Umbilical cord (tissue), 2 donors: ENCODE results near the gene ZDHHC7. TPM values are rescaled to one million over a fixed set of nuclear protein-coding genes. Genes with fewer than 3 reads are reported as not detected.
A peak's percentile ranks its signal among the peaks of the same experiment; 100 is the strongest.

Source experiments
- DNase-seq: peaks from one replicate; pipeline ENCODE4 v3.0.0-alpha.2; 2015; ENCODE audit warnings: low spot score
- total RNA-seq: library from RNA; depleted of rRNA; stranded (reverse); fragments of >200 nt; gene quantifications from one replicate; pipeline ENCODE4 v1.2.3, GENCODE V29; 2014; ENCODE audit warnings: low replicate concordance; ENCODE audit not compliant: insufficient read depth

The ZDHHC7 gene
- total RNA-seq, 1 donor from 2014 or later, result 33.9 TPM

DNA sequence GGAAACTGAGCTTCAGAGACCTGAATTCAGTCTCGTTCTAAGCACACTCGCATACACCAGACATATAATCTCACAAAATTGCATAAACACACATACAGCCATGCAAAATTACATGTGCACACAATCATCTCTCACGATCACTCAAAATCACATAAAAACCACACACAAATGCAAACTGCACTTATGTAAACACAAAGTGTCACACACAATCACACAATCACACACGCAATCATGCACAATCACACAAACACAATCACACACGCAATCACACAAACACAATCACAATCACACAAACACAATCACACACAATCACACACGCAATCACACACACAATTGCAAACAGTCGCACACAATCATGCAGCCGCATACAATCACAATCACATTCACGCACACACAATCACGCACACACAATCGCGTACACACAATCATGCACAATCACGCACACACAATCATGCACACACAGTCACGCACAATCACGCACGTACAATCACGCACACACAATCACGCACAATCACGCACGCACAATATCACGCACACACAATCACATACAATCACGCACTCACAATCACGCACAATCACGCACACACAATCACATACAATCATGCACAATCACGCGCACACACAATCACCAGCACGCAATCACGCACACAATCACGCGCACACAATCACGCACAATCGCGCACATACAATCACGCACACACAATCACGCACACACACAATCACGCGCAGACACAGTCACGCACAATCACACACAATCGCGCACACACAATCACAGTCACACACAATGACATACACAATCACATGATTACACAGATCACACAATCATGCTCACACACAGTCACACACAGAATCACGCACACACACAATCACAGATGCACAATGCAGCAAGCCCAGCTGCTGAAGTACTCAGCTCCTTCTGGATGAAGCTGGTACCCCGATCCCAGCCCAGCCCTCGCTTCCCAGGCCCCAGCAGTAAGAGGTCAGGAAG is 45.6 kb downstream of the ZDHHC7 start:
- no peak for DNase-seq

DNA sequence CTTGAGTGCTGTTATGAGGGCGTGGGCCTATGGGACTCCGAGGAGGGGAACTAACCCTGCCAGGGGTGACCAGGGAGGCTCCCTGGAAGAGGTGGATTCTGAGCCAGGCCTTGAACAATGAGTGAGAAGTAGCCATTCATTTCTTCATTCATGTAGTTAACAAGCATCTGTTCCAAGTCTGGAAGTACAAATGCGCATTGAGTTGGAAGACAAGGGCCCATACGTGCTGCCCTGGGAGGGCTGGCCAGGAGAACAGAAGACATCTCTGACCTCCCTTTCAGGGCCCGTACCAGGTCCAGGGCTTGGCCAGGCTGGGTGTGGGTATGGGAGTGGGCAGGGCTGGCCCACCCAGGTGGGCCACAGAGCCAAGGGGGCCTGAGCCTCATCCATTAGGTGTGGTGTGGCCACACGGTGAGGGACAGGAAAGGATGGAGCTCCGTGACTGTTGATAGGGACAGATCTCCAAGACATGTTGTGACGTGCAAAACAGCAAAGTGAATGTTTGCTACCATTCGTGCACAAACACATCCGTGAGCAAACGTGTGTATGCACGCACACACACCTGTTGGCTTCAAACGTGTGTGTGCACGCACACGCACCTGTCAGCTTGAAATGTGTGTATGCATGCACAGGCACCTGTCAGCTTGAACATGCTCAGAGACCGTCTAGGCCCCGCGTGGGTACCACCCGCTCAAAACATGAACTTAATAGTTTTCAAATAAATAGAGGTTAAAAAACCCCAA is 46.8 kb downstream of the ZDHHC7 start:
- DNase-seq, result no peak

DNA sequence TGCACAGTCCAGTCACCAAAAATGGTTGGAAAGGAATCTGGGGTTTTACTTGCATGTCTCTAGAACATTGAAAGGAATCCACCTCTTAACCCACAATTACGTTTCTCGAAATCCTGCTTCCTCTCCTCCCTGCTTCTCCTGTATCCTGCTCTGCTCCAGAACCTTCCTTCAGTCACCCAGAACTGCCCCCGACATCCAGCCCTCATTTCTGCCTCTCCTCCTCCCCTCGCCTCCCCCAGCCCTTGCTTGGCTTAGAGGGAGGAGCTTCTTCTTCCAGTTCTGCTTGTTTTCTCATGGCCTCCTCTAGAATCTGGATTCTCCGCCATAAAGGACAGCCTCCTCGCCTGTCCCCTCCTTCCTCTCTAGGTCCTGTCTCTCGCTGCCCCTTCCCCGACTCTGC is 48.3 kb downstream of the ZDHHC7 start:
- DNase-seq, result peak; percentile 75

DNA sequence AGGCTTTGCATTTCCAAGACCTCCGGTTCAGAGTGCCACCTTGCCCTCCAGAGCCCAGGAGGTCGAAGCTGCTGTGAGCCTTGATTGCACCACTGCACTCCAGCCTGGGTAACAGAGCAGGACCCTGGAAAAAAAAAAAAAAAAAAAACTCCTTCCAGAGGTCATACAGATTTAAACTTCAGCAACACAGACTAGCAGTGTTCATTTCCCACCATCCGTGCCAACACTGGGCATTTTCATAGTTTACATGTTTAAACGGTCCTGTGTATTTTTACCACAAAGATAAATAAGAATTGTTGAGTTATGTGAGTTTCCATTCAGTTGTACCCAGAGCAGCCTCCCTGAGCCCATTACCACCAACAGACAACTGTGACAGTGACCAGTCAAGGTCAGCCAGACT is 50.4 kb downstream of the ZDHHC7 start:
- no peak for DNase-seq

DNA sequence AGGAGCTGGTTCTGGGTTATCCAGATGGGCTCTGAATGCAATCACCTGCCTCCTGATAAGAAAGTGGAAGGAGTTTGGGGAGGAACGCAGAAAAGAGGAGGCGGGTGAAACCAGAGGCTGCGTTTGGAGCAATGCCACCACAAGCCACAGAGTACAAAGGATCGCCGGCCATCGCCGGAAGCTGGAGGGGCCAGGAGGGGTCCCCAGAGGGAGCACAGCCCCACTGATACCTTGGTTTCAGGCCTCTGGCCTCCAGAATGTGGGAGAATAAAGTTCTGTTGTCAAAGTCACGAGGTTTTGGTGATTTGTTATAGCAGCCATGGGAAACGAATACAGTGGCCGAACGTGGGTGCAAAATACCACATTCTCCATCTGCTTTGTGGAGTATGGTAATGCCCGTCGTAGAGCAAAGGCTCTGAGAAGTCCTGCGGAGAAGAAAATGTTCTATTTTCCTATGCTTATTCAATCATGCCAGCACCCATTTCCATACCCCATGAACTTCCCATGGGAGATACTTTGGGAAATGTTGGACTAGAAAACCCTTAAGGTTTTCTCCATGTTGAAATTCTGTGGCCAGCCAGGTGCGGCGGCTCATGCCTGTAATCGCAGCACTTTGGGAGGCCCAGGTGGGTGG is 51.4 kb downstream of the ZDHHC7 start:
- DNase-seq, result no peak

DNA sequence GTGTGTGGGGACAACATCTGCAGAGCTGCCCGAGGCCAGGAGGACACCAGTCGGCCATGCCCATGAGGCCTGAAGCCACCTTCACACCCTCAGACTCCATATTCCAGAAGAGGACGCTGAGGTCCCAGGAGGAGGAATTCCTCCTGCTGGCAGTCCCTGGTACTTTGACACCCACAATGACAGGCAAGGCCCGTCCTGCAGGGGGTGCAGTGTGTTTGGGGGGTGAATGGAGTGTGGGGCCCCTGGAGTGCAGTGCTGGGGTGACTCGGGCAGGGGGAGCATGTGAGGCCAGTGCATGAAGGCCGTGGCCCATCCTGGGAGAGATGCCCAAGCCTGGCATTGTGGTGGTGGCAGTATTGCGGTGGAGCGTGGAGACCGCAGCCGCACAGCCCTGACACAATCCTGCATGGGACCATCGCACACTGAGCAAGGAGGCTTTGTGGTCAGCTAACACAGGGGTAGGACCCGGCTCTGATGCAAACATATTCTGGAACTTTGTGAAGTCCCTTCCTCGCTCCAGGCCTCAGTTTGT is 52.2 kb downstream of the ZDHHC7 start:
- DNase-seq, result no peak

DNA sequence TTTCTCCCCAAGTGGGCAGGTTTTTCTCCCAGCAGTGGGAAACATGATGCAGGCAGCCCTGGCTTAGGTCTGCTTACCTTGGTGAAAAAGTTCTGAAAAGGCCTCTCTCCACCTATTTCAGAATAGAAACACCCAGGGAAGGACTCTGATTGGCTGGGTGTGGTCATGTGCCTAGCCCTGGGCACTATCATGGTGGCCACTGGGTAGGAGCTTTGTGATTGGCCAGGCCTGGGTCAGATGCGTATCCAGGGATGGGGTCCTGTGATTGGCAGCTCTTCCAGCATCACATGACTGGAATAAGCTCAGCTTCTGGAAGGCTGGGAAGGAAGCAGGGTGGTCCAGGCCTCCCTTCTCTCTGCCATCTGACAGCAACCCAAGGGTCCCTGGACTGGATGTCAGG is 53.5 kb downstream of the ZDHHC7 start:
- DNase-seq, result no peak

DNA sequence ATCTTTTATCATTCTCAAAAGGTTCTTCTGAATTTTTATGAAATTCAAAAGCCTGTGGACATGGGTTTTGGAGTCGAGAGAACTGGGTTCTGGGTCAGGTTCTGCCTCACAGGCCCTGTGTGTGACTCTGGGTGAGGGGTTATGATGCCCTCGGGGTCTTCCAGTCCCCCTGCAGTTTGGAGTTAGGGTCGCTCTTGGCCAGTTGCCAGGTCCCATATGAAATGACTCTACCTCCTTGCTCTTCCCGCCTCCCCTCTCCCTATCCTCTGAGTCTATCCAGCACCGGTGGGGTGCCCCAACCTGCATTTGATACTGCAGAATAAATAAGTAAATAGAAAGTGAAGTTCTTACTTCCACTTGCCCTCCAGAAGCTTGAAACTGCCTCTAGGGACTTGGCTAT is 54.1 kb downstream of the ZDHHC7 start:
- no peak for DNase-seq

DNA sequence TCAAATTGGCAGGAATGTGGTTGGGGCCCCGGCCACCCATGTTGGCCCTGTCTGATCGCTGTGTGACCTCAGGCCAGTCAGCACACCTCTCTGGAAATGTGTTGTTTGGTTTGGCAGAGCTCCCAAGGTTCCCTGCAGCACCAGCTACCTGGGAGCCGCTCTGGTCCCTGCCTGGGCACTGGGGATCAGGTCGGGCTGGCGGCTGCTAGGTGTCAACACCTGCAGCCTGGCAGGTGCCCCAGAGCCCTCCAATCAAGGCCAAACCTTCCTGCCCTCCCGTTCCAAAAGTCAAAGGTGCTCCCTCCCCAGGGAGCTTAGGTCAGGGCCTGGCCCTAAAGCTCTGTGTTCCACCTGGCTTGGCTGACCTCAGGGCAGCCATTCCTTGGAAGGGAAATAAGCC is 55.9 kb downstream of the ZDHHC7 start:
- DNase-seq, result no peak

DNA sequence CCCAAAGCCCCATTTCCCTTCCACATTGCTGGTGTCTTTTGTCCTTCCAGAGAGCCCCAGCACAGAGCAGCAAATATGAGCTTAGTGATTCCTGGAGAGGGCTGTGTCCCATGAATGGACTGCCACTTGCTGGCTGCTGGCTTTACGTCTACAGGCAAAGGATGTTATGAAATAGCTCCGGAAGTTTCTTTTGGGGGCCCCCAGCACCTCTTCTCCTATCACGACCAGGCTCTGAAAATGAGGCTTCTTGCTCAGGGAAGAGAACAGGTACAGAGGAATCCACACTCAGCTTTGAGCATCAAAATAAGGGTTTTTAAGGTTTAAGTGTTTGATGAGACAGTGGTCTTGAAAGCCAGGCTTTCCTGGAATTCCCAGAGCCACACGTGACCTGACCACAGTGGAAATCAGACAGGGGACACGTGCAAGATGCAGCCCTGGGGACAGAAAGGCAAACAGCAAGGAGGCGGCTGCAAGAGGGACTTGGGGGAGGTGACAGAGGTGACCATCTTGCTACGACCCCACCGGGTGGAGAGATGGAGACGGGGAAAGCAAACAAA is 58.1 kb downstream of the ZDHHC7 start:
- no peak for DNase-seq

DNA sequence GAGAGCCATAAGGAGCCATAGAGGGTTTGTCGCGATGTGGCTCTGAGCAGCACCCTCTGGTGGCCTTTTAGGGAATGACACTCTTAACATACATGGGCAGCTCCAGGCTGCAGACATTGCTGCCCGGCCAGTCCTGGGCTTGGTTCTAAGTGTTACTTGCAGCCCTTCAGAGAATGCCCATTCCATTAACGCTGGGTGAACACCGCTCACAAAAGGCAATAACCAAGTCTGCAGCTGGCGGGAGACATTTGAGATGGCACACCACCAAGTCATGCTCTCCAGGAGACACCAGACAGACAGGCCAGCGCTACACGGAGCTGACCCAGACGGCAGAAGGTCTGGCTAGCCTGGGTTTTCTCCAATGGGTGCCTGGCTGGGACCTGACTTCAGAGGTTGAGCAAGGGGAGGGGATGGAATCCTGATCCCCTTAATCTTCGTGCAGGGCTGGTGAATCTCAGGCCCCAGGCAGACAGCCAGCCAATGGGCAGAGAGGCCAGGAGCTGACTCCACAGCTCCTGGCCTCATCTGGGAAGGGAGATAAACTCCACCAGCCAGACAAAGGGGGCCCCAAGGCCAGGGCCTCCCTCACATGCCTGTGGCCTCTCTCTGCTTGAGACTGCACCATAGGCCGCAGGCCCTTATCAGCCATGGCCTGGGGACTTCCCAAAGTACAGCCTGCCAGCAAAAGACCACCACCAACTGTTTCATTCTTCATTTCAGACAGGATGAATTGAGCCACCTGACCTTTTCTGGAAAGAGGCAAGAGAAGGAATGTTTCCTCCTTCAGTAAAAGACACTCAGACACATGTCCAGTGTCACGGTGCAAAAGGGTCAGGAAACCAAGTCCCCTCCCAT is 58.8 kb downstream of the ZDHHC7 start:
- DNase-seq, result peak; percentile 99

DNA sequence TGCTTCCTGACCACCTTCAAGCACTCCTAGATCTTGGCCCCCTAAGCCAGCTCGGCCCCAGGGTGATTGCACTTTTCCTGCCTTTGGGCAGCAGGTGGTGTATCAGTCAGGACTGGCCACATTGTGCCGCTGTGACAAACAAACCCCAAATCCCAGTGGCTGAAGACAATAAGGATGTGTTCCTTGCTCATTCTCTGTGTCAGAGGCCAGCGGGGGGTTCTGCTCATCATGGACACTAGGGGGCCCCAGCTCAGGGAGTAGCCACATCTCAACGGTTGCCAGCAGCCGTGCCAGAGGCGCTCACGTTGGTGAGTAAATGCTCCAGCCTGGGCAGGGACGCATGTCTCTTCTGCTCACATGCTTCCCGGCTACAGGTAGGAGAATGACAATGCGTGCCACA is 60.4 kb downstream of the ZDHHC7 start:
- no peak for DNase-seq

DNA sequence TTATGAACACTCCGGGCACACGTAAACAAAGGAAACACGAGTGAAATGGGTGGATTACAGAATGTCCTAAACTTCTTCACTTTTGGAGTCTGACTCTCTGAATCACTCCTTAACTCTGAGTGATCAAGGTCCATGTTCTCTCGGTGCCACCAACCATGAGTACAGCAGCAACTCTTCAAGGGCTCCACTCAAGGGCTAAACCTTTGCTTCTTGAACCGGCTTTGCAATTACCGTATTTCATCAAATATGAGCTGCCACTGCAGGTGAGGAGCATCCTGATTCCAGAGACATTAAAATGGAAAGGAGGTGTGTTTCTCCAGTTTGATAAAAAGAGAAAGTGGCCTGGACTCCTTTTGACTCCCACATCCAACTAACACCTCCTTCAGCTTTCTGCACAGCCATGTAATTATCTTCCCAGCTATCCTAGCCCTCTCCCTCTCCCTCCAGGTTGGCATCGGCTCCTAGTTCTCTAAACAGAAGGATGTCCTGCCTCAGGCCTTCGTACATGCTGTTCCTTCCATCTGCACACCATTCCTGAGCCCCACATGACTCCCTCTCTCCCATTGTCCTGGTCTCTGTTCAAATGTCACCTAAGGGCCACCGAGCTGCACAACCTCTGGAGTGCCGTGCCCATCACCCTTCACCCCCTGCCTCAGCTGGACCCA is 61.4 kb downstream of the ZDHHC7 start:
- no peak for DNase-seq

DNA sequence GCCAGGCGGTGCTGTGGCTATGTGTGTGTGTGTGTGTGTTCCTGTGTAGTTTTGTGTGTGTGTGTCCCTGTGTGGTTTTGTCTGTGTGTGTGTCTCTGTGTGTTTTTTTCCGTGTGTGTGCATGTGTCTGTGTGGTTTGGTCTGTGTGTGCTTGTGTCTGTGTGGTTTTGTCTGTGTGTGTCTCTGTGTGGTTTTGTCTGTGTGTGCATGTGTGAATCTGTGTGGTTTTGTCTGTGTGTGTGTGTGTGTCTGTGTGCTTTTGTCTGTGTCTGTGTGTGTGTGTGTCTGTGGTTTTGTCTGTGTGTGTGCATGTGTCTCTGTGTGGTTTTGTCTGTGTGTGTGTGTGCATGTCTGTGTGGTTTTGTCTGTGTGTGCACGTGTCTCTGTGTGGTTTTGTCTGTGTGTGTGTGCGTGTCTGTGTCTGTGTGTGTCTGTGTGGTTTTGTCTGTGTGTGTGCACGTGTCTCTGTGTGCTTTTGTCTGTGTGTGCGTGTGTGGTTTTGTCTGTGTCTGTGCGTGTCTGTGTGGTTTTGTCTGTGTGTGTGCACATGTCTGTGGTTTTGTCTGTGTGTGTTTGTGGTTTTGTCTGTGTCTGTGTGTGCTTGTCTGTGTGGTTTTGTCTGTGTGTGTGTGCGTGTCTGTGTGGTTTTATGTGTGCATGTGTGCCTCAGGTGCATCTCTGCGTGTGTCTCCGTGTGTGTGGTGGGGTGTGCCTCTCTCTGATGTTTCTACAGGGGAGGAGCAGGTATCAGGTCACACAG is 62.3 kb downstream of the ZDHHC7 start:
- DNase-seq, result no peak

DNA sequence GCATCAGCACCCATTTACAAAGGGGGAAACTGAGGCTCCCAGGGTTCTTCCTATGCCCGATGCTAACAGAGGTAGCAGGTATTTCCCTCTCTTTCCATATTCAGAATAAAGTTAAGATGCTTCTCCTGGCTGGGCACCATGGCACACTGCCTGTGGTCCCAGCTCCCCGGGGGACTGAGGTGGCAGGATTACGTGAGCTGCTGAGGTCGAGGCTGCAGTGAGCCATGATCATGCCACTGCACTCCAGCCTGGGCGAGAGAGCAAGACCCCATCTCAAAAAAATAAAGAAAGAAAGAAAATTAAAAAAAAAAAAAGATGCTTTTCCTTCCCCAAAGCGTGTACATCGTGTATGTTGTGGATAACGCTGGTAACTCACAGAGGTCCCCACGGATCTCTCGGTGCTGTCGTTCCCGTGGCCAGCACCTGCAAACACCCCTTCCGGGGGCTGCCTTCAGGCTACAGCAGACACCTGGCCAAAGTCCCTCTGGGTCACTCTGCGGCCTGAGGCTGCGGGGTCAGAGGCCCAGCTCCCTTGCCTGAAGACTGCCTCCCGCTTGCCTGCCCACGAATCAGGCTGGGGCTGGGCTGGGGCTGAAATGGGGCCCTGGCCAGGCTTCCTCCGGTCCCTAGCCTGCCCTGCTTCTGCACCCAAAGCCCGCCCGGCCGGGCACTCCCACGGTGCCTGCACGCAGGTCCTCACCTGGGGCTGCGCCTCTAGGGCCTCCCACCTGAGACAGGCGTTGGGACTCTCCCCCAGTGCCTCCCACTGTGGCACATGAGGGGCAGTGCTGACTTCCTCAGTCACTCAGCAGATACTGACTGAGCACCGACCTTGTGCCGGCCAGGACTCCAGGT is 63.1 kb downstream of the ZDHHC7 start:
- no peak for DNase-seq

DNA sequence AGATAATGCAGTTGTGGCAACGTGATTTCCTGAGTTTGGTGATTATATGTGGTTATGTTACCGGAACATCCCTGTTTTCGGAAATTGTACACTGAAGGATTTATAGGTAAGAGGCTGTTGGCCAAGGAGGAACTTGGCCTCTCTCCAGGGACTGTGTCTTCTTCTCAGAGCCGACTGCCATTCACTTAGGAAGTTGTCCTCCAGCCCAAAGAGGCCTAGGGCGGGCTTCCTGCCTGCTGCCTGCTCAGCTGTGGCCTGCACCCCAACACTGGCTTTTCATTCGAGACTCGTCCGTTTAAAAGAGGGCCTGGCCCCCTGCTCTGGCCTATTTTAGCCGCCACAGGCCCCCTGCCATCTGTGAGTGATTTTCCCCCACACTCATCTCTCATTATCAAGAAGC is 64.3 kb downstream of the ZDHHC7 start:
- DNase-seq, result no peak

DNA sequence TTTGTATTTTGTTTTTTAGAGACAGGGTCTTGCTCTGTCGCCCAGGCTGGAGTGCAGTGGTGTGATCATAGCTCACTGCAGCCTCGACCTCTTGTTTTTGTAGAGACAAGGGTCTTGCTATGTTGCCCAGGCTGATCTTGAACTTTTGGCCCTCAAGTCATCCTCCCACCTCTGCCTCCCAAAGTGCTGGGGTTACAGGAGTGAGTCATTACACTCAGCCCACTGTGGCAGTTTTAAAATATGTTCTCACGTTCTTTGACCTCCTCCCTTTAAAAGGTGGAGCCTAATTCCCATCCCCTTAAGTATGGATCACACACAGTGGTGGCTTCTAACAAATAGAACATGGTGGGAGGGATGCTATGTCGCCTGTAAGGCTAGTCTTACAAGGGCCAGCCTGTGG is 67.7 kb downstream of the ZDHHC7 start:
- no peak for DNase-seq

DNA sequence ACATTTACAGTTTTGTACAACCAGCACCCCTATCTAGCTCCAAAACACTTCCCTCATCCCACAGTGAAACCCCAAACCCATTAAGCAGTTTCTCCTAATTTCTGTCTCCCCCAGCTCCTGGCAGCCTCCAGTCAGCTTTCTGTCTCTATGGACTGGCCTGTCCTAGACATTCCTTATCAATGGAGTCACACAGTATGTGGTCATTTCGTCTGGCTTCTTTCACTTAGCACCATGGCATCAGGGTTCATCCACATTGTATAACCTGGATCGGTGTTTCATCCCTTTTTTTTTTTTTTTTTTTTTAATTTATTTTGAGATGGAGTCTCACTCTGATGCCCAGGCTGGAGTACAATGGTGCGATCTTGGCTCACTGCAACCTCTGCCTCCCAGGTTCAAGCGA is 68.5 kb downstream of the ZDHHC7 start:
- DNase-seq, result no peak

DNA sequence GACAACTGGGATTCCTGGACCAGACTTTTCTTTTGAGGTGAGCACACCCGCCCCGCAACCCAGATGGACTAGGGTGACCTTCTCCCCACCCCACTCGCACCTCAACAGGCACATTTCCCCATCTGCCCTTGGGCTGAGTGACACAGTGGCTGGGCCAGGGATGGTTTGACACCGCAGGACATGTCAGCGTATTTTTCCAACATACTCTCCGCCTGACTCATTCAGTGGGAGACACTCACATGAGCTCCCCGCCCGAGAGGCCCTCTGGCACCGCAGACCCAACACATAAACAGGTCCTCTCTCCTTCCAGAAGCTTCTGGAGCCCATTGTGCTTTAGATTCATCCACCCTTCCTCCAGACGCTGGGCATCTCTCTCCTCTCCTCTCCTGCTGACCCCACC is 69.4 kb downstream of the ZDHHC7 start:
- DNase-seq, result no peak
